ENCODE data around the gene AQP12A. TPM values are rescaled to one million over a fixed set of nuclear protein-coding genes. Genes with fewer than 3 reads are reported as not detected.
"Not testable (repeated sequence)": the region's sequence is repeated elsewhere in the genome, so short reads cannot be mapped to it uniquely, and the experiment has no call there.

The AQP12A gene
- total RNA-seq, 1 experiment from 2014 or later = not detected

DNA sequence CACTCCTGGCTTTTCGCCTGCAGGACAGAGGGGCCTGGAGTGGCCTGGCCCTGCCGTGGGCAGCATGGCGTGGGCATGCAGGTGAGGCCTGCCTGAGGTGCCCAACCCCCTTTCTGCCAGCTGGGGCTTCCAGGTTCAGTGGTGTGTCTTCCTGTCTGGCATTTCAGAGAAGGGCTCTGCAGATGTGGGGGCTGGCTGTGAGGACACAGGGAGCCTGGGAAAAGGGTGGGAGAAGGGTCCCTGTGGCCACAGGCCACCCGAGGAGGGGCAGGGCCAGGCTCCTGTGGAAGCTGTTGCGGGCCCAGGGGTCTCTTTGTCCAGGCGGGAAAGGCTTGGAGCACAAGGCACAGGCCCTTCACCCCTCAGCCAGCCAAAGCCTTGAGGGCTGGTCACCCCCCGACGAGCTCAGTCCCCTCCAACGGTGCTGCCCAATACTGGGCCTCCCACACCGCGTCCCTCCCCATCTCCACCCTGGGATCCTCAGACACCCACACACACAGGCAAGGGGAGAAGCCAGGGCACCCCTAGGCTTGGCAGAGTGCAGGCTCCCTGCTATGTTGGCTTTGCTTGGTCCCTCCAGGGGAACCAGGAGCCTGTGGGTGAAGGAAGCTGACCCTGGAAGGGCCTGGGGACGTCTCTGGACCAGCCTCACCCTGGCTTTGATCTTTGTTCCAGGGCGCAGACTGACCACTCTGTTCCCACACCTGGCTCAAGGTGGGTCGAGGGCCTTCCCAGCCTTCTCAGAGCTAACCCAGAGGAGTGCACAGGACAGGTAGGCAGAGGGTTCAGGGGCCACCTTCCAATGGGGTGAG lies 3.7 kb upstream of the AQP12A start:
- DNase-seq (ENCODE audit: low spot score) = no peak

DNA sequence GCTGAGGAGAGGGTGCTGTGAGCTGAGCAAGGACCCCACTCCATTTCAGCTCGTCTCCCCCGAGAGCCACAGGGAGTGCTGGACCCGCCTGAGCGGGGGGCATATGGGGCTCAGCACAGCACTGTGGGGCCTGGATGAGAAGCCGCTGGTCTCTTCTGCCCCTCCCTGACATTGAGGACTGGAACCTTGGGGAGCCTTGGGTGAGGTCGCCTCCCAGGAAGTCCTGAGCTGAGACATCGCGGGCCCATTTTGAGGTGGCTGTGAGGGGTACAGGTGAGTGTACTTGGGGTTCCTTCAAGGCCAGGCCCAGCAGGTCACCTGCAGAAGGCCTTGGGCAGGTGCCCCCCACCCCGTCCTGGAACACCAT lies 3.1 kb upstream of the AQP12A start:
- DNase-seq (ENCODE audit: low spot score) = no peak

DNA sequence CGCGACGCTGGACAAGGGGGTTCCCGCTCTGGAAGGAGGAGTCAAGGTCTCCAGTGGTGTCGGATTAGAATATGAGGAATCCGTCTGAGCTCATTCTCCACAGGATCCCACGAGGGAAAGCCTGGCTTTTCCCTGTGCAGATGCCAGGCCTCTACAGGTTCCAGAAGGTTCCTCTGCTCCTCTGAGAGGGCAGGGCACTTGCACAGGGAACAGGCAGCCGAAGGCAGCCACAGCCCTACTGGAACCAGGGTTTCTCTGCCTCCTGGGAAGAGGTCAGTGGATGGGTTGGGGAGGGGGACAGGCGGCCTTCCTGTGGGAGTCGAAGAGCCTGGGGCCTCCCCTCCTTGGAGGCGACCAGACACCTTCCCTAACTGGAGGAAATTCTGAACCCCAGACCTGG lies 1.7 kb upstream of the AQP12A start:
- DNase-seq (ENCODE audit: low spot score) = no peak

DNA sequence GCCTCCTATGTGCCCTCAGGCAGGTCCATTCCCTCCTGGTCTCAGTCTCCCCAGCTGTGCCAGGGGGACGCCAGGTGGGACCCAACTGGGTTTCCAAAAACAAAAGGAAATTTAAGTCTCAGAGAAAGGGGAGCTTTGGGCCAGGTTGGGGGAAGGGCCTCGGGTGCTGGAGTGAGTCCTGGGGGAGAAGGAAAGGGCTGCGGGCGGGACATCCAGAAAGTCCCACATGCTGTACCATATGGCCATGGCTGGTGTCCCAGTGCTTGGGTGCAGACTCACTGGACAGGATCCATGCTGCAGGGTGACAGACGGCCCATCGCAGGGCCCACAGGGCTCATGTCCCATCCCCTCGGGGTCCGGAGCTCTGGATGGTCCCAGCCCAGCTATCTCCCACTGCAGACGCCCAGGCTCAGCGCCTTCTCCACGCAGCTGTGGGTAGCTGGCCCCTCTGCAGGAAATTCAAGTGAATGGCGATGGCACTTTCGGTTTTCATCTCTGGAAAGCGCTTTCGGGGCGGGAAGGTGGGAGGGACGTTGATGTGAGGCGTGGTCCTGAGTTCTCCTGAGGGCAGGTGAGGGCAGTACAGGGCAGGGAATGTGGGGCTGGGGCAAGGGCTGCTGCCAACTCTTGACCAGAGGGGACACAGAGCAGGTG lies 1.1 kb upstream of the AQP12A start:
- DNase-seq (ENCODE audit: low spot score) = not testable (repeated sequence)

DNA sequence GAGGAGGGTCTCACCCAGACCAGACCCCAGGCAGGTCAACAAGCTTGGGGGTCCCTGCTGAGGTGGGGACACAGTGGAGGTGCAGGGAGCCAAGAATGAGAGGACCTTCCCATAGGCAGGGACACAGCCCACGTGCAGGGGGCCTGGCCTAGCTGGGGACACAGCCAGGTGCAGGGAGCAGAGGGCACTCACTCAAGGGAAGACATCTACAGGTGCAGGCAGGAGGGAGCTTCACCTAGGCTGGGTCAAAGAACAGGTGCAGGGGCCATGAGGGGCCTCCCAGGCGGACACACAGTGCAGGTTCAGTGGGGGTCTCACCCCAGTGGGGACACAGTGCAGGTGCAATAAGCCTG lies 615 bp upstream of the AQP12A start:
- not testable (repeated sequence) for DNase-seq (ENCODE audit: low spot score)

DNA sequence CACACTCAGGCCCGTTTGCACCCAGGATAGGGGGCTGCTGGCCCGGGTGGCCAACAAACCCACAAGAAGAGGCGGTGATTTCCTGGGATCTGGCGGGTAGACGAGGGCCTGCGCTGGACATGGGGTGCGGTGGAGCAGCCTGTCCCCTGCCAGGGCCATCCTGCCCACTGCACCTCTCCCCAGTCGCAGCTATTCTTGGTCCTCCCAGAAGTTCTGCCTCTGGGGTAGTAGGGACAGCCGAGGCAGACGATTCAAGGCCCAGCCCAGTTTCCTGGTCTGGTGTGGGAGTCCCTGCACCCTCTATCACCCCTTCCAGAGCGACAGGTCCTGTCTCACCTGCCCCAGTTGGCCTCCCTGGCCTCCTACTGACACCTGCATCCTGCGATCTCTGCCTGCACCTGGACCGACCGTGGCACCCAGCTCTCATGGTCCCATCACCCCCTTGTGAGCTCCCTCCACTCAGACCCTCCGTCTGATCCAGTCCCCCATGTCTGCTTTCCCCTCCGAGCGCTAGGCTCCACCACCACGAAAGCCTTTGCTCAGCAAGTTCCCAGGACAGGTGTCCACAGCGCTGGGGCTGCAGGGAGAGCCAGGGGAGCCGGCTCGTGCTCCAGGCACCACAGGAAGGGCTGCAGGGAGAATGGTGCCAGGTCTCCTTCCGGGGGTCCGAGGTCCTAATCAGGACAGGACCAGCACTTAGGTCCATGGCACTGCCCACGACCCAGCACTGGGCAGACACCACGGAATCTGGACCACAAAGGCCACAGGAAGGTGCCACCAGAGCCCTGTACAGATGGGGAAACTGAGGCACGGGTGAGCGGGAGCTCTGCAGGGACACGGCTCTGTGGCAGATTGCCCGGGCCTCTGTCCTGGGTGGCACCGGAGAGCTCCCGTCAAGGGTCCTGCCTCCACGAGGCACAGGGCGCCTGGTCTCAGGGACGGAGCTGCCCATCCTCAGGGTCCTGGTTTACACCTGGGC lies 1.2 kb downstream of the AQP12A start:
- not testable (repeated sequence) for DNase-seq (ENCODE audit: low spot score)

GRCh38 chr2:240694304-240694703 lies 2.6 kb downstream of the AQP12A start:
- DNase-seq (ENCODE audit: low spot score) = not testable (repeated sequence)

GRCh38 chr2:240695593-240695992 lies 3.9 kb downstream of the AQP12A start:
- not testable (repeated sequence) for DNase-seq (ENCODE audit: low spot score)

DNA sequence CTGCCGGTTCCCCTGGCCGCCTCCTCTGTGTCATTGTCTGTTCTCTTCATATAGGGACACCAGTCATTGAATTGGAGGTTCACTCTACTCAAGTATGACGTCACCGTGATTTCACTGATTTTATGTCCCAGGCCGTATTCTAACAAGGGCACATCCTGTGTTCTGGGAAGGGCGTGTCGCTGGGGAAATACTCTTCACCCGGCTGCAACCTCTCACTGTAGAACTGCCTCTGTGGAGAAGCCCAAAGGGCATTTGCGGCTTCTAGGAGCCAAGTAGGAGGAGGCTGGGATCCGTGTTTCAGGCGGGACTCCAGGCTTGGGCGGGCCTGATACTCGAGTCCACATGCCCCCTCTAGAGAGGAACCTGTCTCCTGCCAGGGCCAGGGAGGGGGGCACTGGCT lies 4.8 kb downstream of the AQP12A start:
- DNase-seq (ENCODE audit: low spot score) = not testable (repeated sequence)

DNA sequence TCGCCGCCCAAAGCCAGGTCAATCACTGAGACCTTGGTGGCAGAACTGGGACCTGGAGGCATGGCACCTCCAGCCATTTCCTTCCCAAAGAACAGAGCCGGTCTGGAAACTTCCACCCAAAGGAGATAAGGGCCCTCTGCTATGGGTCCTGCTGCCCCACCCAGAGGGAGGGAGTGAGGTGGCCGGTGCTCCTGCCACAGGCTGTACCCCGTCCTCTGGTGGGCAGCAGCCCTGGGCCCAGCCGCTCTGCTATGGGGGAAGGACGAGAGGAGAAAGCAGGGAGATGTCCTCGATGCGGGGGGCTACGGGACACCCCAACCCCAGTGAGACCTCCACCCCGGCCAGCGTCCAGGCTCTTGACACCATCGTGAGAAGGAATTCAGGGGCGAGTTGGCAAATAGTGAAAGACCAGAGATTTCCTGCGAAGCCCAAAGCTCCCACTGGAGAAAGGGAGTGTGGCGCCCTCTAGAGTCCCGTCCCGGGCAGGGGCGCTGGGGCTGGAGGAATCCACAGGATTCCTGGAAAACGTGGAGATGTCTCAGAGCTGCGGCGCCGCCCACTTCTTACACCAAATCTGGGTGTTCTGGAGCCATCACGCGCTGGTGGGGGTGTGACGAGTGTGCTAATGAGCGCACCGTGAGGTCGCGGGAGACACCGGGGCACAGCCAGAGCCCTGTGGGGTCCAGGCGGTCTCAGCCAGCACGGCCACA lies 7.3 kb downstream of the AQP12A start:
- DNase-seq (ENCODE audit: low spot score) = not testable (repeated sequence)

DNA sequence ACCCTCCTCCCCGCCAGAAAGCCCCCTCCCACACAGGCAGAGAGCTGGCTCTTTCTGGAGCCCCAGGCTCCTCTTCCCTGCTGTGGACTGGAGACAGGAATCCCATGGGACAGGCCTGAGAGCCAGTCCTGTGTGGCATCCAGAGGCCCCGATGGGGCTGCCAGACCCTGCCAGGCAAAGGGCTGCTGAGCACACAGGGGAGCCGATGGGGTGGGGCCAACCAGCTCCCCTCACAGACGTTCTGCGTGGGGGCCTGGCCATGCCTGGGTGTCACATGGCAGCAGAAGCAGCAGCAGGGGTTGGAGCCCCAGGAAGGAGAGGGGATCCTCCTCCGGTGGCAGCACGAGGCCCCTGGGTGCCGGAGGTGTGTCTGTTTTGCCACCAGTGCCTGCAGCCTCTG lies 8.2 kb downstream of the AQP12A start:
- DNase-seq (ENCODE audit: low spot score) = not testable (repeated sequence)

- not testable (repeated sequence) for DNase-seq (ENCODE audit: low spot score)
Measured at GRCh38 chr2:240700616-240701015, 8.9 kb downstream of the AQP12A start.

- DNase-seq (ENCODE audit: low spot score) = no peak
Measured at GRCh38 chr2:240701091-240701735, 9.5 kb downstream of the AQP12A start.

DNA sequence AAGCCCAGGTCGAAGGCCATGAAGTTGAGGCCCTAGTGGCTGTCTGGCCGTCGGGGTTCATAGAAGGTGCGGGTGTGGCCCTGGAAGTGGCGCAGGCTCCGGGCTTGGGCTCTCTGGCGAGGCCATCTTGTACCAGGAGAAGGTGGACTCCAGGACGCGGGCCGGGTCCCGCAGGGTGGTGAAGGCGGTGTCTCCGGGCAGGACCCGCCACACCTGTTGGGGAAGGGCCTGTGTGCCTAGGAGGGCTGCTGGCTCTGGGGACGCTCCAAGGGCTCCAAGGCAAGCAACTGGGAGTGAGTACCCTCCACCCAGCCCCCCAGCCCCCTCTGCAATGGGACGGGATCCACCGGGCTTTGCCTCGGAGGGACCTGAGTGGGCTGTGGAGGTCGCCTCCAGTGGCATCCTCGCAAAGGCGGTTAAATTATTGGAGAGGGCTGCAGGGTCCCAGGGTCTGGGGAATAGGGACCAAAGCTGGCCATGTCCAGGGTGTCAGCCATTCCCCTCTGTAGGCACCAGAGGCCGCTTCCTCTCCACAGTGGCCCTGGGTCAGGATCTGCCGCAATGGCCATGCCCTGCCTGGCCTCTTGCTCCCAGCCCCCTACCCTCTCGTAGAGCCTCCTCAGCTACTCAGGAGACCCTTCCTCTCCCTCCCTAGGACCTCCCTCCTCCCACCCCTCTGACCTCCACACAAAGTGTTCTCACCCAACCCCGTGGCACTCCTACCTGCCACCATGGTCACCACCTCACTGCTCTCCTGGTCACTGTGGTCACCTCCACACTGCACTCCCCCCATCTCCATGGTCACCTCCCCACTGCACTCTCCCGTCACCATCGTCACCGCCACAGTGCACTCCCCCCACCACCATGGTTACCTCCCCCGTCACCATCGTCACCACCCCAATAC lies 10.3 kb downstream of the AQP12A start:
- no peak for DNase-seq (ENCODE audit: low spot score)

DNA sequence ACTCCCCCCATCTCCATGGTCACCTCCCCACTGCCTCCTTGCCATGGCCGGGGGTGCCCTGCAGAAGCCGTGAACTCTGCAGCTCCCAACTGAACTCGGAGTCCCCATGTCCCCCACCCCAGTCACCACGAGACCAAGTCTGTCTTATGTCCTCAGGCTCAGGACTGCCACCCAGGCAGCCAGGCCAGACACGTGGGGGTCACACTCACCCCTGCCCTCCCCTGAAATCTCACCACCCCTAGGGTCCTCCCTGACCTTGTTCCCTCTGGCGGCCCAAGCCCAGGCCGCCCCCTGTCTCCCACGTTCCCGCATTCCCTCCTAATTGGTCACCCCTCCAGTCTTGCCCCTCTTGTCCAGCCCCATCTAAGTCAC lies 11.0 kb downstream of the AQP12A start:
- DNase-seq (ENCODE audit: low spot score) = no peak

DNA sequence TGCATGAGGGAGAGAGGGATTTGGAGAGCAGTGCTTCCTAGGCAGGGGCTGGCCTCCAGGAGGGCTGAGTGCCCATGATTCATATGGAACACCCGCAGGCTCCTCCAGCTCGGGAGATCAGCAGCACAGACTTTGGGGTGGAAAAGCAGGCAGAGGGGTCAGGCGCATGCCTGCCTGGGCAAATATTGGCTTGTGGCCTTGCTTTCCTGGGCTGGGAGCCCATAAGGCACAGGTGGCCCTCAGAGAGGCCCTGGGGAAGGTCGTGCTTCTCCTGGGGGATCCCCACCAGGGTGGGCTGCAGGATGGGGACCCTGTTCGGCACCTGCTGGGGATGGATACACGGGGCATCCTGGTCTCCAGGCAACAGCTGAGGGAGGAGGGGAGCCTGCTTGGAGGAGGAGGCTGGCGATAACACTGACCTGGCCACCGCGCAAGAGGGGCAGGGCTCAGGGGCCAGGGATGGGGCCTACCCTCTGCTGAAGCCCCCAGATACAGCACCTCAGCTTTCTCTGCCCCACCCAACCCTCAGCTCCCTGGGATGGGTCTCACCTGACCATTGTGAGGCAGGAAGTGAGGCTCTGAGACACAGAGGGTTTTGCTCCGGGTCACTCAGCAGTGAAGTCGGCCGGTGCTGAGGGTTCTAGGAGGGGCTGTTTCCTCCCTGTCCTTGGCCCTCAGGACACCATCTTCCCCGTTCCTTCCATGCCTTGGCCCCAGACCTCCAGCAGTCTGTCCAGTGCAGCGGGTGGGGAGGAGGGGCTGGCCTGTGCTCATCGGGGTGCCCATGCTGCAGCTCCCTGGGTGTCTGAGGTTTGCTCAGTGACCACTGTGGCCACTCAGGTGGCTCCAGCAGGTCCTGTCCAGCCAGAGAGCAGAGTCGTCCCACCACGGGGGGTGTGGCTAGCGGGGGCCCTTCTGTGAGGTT lies 12.0 kb downstream of the AQP12A start:
- no peak for DNase-seq (ENCODE audit: low spot score)

DNA sequence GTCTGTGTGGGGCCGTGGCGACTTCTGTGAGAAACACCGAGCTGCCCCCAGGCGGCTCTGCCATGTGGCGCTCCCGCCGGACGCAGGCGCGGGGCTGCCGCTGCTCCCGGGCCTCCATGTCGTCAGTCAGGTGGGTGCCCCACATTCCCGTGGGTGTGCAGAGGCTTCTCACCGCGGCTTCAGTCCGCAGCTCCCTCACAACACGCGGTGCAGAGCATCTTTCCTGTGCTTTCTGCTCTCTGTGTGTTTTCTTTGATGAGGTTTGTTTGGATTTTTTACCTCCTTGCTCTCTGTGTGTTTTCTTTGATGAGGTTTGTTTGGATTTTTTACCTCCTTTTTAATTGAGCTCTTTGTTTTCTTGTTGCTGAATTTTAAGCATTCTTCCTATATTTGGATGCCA lies 13.0 kb downstream of the AQP12A start:
- DNase-seq (ENCODE audit: low spot score) = no peak

GRCh38 chr2:240705204-240705791 lies 13.6 kb downstream of the AQP12A start:
- DNase-seq (ENCODE audit: low spot score) = no peak

All from A172 (cell line).